HG03378 (cell line): ENCODE measurements around the gene TSPAN15.

ENCODE experiments used
- ATAC-seq: cut with Tn5 transposase; IDR thresholded peaks from one replicate; pipeline ENCODE4 v1.9.1; 2021; ENCODE audit warnings: mild to moderate bottlenecking, moderate library complexity; ENCODE audit not compliant: unreplicated experiment

TSPAN15 gene

DNA sequence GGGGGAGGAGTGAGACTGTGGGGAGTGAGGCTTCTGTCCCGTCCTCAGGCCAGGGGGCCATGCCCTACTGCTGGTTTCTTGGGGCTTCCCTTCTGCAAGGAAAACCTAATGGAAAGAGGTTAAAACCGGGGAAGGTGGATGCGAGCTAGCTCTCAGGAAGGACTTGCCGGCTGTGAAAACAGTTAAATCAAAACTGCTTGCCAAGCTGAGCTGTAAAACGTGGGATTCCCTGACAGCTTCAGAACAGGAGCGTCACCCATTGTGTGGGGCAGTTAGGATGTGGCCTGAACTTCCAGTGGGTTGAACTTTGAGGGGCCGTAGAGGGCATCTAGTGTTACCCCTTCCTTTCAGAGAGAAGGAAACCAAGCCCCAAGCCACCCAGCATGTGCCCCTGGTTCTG is 13.1 kb downstream of the TSPAN15 start:
- no peak for ATAC-seq

DNA sequence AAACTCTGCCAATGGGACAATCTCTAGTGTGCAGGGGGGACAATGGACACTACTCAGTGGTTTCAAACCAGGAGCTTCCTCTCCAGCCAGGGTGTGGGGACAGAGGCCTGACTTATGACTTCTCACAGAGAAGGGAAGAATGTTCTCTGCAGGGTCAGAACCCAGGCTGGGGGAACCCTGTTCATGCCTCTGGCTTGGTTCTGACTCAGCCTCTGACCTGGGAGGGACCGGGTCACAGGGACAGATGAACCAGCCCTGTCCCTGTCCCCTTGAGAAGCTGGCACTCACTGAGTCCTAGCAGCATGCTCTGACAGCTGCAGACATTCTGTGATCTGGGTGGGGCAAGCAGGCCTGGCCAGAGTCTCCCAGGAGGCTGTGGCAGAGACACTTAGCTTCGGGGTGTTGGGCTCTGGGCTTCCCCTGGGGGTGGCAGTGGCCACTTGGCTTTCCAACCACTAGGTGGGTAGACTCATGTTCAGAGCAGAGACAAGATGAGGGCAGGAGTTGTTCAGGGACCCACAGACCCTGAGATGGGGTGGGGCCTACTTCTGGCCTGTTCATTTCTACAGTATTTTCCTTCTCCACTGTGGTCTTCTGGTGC is 13.6 kb downstream of the TSPAN15 start:
- ATAC-seq: no peak

DNA sequence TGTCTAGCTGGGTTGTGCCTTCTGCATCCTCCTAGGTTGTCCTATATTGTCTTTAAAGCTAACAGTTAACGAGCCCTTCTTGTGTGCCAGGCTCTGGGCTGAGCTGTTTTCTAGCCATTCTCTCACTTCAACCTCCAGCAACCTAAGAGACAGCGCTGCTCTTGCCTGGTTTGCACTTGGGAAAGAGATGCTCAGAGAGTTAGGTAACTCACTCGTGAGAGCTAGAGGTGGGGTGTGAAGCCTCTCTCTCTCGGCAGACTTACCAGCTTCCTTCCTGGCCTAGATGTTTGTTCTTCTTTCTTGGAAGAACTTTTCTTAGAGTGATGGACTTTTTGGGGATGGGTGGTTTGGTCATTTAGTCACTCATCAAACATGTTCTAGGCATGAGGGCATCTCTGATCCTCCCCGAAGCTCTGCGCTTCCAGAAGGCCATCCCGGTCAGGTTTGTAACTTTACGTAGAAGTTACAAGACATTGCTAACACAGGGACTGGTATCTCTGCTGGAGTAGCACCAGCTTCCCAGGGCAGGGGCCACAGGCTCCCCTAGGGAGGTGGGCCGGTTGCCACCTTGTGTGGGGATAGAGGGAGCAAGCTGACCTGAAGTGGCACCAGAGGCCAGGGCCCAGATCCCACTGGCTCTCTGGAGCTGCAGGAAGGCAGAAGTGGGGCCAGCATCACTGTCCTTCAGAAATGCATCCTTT is 14.3 kb downstream of the TSPAN15 start:
- ATAC-seq: no peak

DNA sequence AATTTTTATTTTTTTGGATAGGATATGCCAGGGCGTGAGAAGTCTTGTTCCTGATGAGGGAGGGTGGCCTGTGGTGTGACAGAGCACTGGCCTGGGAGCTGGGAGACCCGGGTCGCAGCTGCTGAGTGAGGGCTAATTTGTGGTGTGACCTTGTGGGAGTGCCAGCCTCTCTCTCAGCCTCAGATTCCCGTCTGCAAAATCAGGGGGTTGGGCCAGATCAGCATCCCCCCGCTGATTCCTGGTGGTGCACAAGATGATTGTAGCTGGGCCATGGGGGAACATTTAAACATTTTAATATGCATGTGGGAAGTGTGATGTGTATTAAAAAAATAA is 14.9 kb downstream of the TSPAN15 start:
- no peak for ATAC-seq

DNA sequence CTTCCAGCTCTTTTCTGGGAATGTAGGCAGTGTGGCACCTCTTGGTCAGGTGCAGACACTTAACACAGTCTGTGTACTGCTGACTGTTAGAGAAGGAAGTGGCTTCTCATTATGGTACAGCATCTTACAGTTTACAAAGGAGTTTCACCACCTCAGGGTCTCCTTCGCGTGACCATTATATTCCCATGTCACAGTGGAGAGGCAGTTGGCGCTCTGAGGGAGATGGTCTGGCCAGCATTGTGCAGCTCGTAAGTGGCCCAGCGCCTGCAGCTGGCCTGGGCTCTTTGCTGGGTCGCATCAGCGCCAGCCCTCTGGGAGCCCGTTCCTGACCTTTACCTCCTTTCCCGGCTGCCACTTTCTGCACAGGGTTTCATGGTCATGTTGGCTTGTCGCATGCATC is 15.4 kb downstream of the TSPAN15 start:
- no peak for ATAC-seq

DNA sequence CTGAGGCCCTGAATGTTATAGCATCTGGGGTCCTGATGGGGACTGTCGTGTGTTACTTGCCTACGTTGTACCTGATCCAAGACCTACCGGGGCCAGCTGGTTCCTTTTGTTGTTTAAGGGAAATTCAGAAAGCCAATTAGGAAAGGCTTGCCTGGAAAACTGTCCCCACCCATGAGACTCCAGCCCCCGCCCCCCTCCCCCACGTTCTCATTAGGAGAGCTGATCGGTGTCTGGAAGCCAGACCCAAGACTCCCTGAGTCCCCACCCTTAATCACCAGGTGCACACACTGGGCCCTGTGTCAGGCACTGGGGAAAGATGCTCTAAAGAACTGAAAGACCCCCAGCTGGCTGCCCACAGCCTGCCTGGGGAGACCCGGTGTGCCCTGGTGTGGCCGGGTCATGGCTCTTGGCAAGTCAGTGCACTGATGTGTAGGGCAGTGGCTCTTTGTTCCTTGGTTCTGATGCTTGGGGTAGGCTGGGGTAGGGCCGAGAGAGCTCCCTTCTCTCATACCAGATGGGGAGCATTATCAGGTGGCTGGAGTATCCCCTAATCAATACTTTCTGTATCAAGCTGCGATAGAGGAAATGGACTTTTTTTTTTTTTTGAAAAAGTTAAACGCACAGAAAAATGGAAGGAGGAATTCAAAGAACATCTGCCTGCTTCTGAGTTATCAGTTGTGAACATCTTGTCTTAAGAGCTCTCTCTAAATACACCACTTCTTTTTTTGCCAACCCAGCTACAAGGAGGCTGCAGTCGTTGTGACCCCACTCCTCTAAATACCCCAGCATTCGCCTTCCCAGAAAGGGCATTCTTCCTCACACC is 16.9 kb downstream of the TSPAN15 start:
- ATAC-seq: no peak

DNA sequence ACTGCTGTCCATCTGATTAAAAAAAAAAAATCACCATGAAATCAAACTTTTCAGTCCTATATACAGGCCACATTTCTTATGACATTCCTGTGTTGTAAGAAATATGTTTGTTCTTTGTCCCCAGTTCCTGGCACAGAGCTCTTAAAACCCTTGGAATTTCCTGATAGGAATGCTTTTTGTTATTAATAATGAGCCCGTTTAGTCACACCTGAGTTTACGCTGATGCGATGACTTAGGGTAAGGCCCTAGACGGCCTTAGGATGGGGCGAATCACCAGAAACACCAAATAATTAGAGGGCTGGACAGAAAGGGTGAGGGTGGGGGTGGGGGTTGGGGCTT is 17.5 kb downstream of the TSPAN15 start:
- ATAC-seq: no peak

DNA sequence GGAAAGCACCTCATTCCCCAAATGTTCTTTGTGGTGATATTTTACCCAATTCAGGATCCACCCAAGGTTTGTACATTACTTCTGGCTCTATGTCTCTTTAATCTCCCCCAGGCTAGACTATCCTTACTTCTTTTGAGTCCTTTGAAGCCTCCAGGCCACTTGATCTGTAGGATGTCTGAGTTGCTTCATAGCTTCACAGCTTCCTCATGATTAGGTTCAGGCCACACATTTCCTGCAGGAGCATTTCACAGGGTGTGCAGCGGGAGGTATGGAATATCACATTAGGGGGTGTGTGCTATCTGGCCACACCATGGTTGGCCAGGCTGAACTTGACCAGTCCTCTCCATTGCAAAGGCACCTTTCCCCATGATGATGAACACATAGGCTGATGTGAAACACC is 18.7 kb downstream of the TSPAN15 start:
- ATAC-seq: no peak

DNA sequence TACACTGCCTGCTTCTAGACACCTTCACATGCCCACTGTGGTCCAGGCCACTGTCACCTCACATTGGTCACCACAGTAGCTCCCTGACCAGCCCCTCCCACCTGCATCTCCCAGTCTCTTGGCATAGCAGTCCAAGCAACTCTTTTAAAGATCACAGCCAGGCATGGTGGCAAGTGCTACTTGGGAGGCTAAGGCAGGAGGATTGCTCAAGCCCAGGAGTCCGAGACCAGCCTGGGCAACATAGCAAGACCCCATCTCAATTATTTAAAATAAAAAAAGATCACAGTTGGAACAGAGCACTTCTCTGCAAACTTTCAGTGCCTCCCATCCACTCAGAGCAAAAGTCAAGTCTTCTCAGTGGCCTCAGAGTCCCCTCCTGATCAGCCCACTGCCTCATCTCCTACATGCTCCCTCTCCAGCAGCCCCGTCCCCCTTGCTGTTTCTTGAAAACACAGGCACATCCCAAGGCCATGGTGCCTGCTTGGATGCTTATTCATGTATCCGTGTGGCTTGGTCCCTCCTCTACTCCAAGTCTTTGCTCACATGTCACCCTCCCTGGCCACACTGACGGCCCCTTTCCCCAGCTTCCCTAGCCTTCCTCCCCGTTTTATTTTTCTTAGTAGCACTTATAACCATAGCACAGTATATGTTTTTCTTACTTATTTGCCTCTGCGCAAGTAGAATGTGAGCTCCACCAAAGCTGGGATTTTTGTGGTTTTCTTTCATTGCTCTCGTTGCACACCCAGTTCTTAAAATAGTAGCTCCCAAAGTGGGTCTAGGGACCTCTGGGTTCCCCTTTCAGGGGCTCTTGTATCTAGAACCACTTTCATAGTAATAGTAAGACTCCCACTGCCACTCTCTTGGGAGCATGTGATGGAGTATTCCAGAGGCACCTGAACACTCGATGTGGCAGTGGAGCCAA is 19.5 kb downstream of the TSPAN15 start:
- no peak for ATAC-seq

DNA sequence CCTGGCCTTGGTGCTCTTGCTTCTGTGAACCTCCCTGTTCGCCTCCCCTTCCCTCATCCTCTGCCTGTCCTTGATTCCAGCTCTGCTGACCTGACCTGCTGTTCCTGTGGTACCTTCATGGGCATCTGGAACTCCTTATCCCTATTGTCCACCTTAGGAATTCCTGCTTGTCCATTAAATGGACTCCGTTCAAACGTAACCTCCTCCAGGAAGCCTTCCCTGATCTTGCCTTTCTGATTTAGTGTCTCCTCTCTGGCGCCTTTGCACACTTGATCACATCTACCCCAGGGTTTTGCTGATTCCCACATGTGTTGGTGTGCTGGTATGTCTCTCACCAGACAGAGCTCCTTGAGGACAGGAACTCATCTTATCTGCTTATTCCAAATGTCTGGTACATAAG is 20.9 kb downstream of the TSPAN15 start:
- no peak for ATAC-seq

DNA sequence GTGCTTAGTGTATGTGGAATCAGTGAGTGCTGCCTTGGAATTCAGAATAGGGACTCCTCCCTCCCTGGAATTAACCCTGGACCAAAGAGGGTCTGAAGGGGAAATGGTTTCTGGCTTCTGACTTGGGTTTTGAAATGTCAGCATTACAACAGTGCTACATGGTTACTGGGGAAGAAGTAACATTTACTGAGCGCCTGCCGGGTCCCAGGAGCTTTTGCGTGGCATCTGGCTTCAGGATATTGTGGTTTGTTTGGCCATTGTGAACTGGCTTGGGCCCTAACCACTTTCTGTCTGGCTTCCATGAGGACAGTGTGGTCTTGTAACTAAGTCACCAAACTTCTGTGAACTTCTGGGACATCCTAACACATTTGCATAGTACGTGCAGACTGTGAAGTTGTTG is 21.3 kb downstream of the TSPAN15 start:
- no peak for ATAC-seq

DNA sequence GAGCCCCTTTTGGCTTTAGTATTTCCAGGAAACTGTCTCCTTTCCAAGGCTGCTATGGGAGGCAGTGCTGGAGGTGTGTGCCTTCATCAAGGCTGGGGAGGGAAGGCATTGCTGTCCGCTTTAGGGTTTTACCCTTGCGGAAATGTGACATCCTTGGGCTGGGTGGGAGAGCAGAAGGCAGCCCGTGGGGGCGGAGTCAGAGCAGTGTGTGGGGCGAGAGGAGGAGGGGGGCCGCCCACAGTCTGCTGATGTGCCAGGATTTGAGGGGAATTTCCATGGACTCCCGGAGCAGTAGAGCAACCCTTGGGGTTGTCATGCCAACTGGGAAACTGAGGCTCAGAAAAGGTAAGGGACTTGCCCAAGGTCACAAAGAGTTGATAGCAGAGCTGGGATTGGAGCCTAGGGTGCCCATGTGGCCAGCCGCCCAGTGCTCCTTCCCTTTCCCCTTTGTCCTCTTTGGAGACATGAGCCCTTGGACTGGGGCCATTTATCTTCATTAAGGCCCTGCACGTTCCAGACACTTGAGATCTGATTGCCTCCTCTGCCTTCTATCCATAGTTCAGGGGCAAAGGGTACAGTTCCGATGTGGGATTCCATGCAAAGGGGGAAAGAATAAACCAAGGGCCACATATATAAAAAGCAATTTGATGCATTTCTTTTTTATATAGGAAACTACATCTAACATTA is 22.2 kb downstream of the TSPAN15 start:
- ATAC-seq: no peak

DNA sequence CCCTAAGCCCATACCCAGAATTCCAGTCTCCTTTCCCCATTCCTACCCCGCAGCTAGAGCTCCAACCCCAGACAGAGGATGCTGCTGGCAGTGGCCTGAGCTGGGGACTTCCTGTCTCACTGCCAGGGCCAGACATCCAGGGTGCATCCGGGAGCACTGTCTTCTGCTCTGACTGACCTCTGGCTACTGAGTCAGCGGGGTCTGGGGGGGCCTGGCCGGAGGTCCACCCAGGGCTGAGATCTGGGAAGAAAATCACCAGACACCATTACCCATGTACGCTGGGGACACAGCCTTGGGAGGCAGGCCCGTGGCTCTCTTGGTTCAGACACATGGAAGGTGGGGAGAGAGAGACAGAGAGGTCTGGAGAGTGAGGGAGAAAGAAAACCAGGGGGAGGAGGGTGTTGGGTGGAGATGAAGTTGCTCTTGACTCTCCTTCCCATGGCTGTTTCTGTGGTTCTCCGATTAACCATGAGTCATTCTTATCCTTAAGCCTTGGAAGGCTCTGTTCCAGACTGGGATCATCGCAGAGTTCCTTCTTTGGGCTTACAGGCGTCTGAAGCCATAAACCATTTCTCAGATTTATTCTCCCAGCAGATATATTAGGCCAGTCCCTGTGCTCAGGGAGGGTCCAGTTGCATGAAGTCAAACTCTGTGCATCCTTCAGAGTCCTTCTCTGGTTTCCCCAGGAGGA is 23.6 kb downstream of the TSPAN15 start:
- no peak for ATAC-seq

DNA sequence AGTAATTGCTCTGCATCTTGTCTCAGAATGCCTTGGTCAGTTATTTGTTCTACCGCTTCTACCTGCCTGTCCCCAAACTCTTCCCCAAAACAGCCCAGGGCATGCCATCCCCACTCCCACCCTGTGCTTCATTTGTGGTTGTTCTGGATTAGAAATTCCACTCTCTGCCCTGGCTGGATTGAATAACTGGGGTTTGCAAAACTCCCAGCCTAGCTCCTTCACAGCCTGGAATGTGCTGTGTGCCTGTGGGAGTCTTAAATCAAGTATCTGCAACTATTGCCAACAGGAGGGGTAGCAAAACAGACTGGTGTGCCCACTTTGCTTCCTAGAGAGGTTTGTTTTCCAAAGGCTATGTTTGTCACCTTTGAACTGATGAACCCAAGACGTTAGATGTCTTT is 24.2 kb downstream of the TSPAN15 start:
- ATAC-seq: no peak

DNA sequence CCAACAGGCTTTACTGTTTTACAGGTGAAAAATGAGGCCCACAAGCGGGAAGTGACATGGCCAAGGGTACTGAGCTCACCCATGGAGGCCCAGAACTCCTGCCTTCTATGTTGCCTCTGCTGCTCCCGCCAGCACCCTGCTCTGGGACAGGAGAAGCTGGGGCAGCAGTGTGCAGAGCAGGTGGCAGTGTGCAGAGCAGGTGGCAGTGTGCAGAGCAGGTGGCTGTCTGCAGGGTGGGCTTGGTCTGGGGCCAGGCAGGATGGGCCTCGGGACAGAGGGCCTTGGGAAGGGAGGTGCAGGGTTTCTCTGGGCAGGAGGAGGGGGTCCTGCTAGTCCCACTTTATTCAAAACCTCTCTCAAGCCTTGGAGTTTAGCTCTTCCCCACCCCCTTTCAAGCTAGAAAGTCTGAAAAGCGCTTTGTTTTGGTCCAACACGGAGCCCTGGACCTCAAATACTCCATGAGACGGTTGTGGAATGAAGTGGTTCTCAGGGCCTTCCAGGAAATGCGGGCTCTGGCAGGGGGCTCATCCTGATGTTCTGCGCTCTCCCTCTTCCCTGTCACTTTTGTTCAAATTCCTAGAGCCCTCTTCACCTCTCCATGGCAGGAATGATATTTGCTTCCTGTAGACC is 26.8 kb downstream of the TSPAN15 start:
- no peak for ATAC-seq

DNA sequence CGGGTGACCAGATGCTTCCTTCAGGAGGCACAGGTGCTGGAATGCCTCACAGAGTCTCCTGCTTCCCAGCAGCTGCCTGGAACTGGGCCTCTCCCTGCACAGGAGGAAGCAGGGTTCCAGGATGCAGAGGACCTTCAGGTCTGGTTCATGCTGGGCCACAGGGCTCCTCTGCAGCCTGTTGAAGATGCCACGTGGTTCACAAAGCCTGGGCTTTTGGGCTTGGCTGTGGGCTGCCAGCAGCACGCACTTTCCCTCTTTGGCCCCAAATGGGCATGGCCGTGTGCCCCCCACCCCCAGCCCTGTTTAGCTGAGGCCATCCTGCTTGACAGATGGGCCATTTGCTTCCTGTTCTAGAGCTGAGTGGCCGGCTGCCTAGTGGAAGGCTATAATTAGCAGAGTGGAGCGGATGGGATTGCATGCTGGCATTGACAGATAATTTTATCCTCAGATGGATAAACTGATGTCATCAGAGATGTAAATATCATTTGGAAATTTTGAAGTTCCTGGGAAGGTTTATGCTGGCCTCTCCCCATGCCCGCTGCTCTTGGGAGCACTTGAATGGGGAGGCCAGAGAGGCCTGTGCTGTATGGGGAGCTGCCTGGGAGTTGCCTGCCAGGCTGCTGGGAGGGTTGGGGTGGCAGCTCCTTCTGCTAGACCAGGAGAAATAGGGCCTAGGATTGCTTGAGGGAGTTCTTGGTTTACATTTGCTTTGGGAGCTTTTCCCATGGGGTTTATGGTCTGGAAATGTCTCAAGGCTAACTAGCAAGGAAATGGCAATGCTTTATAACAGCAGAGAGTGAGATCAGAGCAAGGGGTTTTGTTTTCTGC is 28.2 kb downstream of the TSPAN15 start:
- no peak for ATAC-seq

DNA sequence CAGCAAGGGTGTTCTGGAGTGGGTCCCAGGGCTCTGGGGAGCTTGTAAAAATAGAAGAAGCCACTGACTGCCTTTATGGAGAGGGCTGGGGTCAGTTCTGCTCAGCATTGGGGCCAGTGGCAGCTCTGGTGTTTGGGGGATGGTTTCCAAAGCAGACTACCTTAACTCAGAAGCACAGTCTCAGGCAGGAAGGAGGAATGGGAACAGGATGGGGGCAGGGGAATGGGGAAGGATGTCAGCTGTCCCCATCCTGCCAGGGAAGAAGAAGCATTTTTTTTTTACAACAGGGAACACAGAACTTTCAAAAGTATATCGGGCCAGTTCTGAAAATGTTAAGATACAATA is 28.8 kb downstream of the TSPAN15 start:
- ATAC-seq: no peak

DNA sequence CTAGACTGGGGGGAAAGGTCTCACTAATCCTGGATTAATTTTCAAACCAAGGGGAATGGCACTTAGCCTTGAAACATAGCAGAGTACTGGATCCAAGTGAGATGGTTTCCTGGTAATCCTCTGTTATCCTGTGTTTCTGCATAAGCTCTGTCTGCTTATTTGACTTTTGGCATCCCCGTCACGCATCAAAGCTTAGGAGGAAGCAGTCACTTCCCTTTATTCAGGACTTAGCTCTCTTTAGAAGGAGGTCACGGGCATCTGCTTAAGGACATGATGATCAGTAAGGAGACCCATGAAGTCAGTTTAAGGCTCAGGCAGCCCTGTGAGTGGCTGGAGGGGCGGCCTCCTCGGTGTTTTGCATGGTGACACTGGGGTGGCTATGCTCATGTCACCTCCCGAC is 30.0 kb downstream of the TSPAN15 start:
- ATAC-seq: no peak
